GM23248 (cell line): ENCODE results near the gene SEPTIN14.

ENCODE experiments used
- EZH2 ChIP-seq: fragments of 200-600 bp; sonication (generic); IDR thresholded peaks from 2 replicates; pipeline ENCODE4 v1.6.1; 2018; ENCODE audit warnings: antibody characterized with exemption, mild to moderate bottlenecking; ENCODE audit not compliant: insufficient read depth, poor library complexity, severe bottlenecking
- EZH2phosphoT487 ChIP-seq: fragments of 200-600 bp; sonication (generic); IDR thresholded peaks from 2 replicates; pipeline ENCODE4 v1.6.1; 2018; ENCODE audit warnings: antibody characterized with exemption, moderate library complexity, mild to moderate bottlenecking, low read depth; ENCODE audit not compliant: insufficient read depth

- TF ChIP-seq EZH2phosphoT487 (no peak), EZH2 (no peak)
Observed at GRCh38 chr7:55887821-55888247, 25.3 kb upstream of the SEPTIN14 start.
